ENCODE results near the gene LMO7.

DNA sequence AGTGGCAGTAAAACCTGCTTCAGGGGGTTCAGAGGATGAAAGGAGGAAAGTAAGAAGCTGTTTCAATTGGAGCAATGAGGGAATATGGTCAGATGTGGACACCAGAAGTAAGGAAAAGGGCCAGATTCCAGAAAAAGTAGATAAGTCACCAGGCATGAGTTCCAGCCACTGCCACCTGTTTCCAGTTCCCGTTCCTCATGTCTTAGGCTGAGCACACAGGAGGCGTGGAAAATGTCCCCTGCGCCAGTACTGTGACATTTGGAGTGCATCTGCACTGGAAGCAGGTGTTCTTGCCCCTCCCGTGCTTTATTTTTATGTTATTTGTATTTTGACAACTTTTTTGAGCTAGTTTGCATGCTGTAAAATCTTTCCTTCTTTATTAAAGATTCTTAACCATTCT, 25.3 kb downstream of the LMO7 start:
- TF ChIP-seq, protein P1, sequence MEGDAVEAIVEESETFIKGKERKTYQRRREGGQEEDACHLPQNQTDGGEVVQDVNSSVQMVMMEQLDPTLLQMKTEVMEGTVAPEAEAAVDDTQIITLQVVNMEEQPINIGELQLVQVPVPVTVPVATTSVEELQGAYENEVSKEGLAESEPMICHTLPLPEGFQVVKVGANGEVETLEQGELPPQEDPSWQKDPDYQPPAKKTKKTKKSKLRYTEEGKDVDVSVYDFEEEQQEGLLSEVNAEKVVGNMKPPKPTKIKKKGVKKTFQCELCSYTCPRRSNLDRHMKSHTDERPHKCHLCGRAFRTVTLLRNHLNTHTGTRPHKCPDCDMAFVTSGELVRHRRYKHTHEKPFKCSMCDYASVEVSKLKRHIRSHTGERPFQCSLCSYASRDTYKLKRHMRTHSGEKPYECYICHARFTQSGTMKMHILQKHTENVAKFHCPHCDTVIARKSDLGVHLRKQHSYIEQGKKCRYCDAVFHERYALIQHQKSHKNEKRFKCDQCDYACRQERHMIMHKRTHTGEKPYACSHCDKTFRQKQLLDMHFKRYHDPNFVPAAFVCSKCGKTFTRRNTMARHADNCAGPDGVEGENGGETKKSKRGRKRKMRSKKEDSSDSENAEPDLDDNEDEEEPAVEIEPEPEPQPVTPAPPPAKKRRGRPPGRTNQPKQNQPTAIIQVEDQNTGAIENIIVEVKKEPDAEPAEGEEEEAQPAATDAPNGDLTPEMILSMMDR (IDR thresholded peaks at IDR 0.05) = no peak
- TF ChIP-seq POLR2A (IDR thresholded peaks at IDR 0.05) = no peak

Measured in breast epithelium (tissue), 3 donors.